Measurements from ENCODE around the gene MAN2A1.
"Not testable (repeated sequence)": the region's sequence is repeated elsewhere in the genome, so short reads cannot be mapped to it uniquely, and the experiment has no call there.

The MAN2A1 gene

GRCh38 chr5:109832207-109833188 lies 142.8 kb downstream of the MAN2A1 start:
- DNase-seq: not testable (repeated sequence)

- DNase-seq: no peak
These were observed 144.2 kb downstream of the MAN2A1 start for GRCh38 chr5:109833946-109834345.

- DNase-seq: no peak
These were observed 146.6 kb downstream of the MAN2A1 start for GRCh38 chr5:109836280-109836679.

- no peak for DNase-seq
These were observed 147.6 kb downstream of the MAN2A1 start for GRCh38 chr5:109837231-109837861.

GRCh38 chr5:109838157-109838556 lies 148.4 kb downstream of the MAN2A1 start:
- DNase-seq: no peak

- DNase-seq: no peak
These were observed 154.4 kb downstream of the MAN2A1 start for GRCh38 chr5:109844148-109844547.

- no peak for DNase-seq
These were observed 155.0 kb downstream of the MAN2A1 start for GRCh38 chr5:109844695-109845094.

- DNase-seq: no peak
These were observed 158.4 kb downstream of the MAN2A1 start for GRCh38 chr5:109848130-109848529.

- DNase-seq: no peak
These were observed 159.9 kb downstream of the MAN2A1 start for GRCh38 chr5:109849478-109850088.

GRCh38 chr5:109852371-109853155 lies 162.8 kb downstream of the MAN2A1 start:
- no peak for DNase-seq

GRCh38 chr5:109853377-109853776 lies 163.7 kb downstream of the MAN2A1 start:
- DNase-seq: no peak

GRCh38 chr5:109855056-109855455 lies 165.3 kb downstream of the MAN2A1 start:
- no peak for DNase-seq

- DNase-seq: no peak
These were observed 167.8 kb downstream of the MAN2A1 start for GRCh38 chr5:109857405-109858031.

- DNase-seq: no peak
These were observed 169.8 kb downstream of the MAN2A1 start for GRCh38 chr5:109859537-109859936.

GRCh38 chr5:109862301-109862700 lies 172.6 kb downstream of the MAN2A1 start:
- DNase-seq: no peak

- no peak for DNase-seq
These were observed 174.0 kb downstream of the MAN2A1 start for GRCh38 chr5:109863752-109864151.

- DNase-seq: no peak
These were observed 175.9 kb downstream of the MAN2A1 start for GRCh38 chr5:109865637-109866036.

GRCh38 chr5:109866051-109866450 lies 176.3 kb downstream of the MAN2A1 start:
- no peak for DNase-seq

GRCh38 chr5:109868737-109869136 lies 179.0 kb downstream of the MAN2A1 start:
- DNase-seq: no peak

GRCh38 chr5:109873687-109874086 lies 184.0 kb downstream of the MAN2A1 start:
- DNase-seq: no peak

- DNase-seq: no peak
These were observed 184.4 kb downstream of the MAN2A1 start for GRCh38 chr5:109874108-109874507.

GRCh38 chr5:109876030-109876725 lies 186.5 kb downstream of the MAN2A1 start:
- DNase-seq: no peak

Data from right hindlimb (tissue), 1 donor.